Suprapubic skin (tissue), 4 donors: ENCODE results near the gene COL16A1. TPM values are rescaled to one million over a fixed set of nuclear protein-coding genes. Genes with fewer than 3 reads are reported as not detected.

Experiments used
- DNase-seq, 2 donors: peaks; one replicate each; pipeline ENCODE4 v3.0.0-alpha.2; 2019; ENCODE audit warnings: low spot score in 2 of 2
- H3K27ac ChIP-seq: fragments of 200-600 bp; sonication (generic); one replicate; pipeline ENCODE4 v1.5.1; 2019
- H3K27me3 ChIP-seq: fragments of 200-600 bp; sonication (generic); one replicate; pipeline ENCODE4 v1.5.1; 2019
- H3K36me3 ChIP-seq: fragments of 200-600 bp; sonication (generic); one replicate; pipeline ENCODE4 v1.5.1; 2019
- H3K4me1 ChIP-seq: fragments of 200-600 bp; sonication (generic); one replicate; pipeline ENCODE4 v1.5.1; 2019
- H3K4me3 ChIP-seq: fragments of 200-600 bp; sonication (generic); one replicate; pipeline ENCODE4 v1.5.1; 2019; ENCODE audit warnings: mild to moderate bottlenecking
- H3K9me3 ChIP-seq: fragments of 200-600 bp; sonication (generic); one replicate; pipeline ENCODE4 v1.5.1; 2019
- CTCF ChIP-seq, 2 donors: fragments of 200-600 bp in 1 of 2; fragments of 450-650 bp in 1 of 2; sonication (generic) in 1 of 2; IDR thresholded peaks; one replicate each; pipeline ENCODE4 v1.5.1; 2016 to 2019; ENCODE audit warnings: antibody characterized with exemption in 2 of 2, mild to moderate bottlenecking in 1 of 2, moderate library complexity in 1 of 2
- EP300 ChIP-seq: sonication (generic); formaldehyde crosslinking; IDR thresholded peaks from one replicate; pipeline ENCODE4 v1.6.1; 2017; ENCODE audit warnings: antibody characterized with exemption
- POLR2A ChIP-seq, 2 donors: fragments of 450-650 bp; IDR thresholded peaks; one replicate each; pipeline ENCODE4 v1.6.1; 2017; ENCODE audit warnings: antibody characterized with exemption in 2 of 2, mild to moderate bottlenecking in 2 of 2, moderate library complexity in 2 of 2
- POLR2AphosphoS5 ChIP-seq, 3 donors: sonication (generic); formaldehyde crosslinking; IDR thresholded peaks; one replicate each; pipeline ENCODE4 v1.6.1; 2017; ENCODE audit warnings: antibody characterized with exemption in 3 of 3
- WGBS: methylation state at CpG from one replicate; pipeline ENCODE4 v1.1.5; 2018; 5-methylcytosine and 5-hydroxymethylcytosine counted together
- total RNA-seq, 4 donors: library from RNA; depleted of rRNA; stranded (reverse); fragments of >200 nt; gene quantifications; one replicate each; pipeline ENCODE4 v1.1.0, GENCODE V29; 2016

The COL16A1 gene
- total RNA-seq, 4 donors from 2014 or later: 41.6 to 188 (median 93.1) TPM

GRCh38 chr1:31732343-31732742, 28.5 kb upstream of the COL16A1 start:
- no peak overlapping the region for H3K27ac ChIP-seq
- DNase-seq: no peak
- H3K27me3 ChIP-seq: no peaks in the 10 kb centered on the region
- WGBS: 80% methylated on average over 4 of the region's 6 CpGs
- peaks cover 12% of the 10 kb centered on the region for H3K4me1 ChIP-seq
- no peaks in the 10 kb centered on the region for H3K9me3 ChIP-seq
- TF ChIP-seq CTCF (IDR thresholded peaks at IDR 0.05) (no peak), POLR2AphosphoS5 (IDR thresholded peaks at IDR 0.05) (no peak), EP300 (no peak), POLR2A (IDR thresholded peaks at IDR 0.05) (no peak)
- H3K36me3 ChIP-seq: no peaks in the 10 kb centered on the region
- no peak overlapping the region for H3K4me3 ChIP-seq

- 98% methylated on average over 3 of the region's 12 CpGs for WGBS
- Histone ChIP-seq H3K9me3 (no peaks in the 10 kb centered on the region), H3K27me3 (no peaks in the 10 kb centered on the region), H3K27ac (no peak overlapping the region), H3K36me3 (no peaks in the 10 kb centered on the region), H3K4me3 (no peak overlapping the region), H3K4me1 (peaks cover 4% of the 10 kb centered on the region)
- DNase-seq: no peak
- no peak for TF ChIP-seq POLR2AphosphoS5 (IDR thresholded peaks at IDR 0.05)
- no peak for TF ChIP-seq CTCF (IDR thresholded peaks at IDR 0.05)
- no peak for TF ChIP-seq EP300
- no peak for TF ChIP-seq POLR2A (IDR thresholded peaks at IDR 0.05)
Observed at GRCh38 chr1:31731049-31731565, 27.3 kb upstream of the COL16A1 start.

GRCh38 chr1:31730336-31731048, 26.7 kb upstream of the COL16A1 start:
- no peak overlapping the region for H3K27ac ChIP-seq
- no peaks in the 10 kb centered on the region for H3K27me3 ChIP-seq
- WGBS: 90% methylated on average over 9 of the region's 25 CpGs
- no peaks in the 10 kb centered on the region for H3K4me1 ChIP-seq
- H3K4me3 ChIP-seq: no peak overlapping the region
- TF ChIP-seq POLR2A (IDR thresholded peaks at IDR 0.05): no peak
- TF ChIP-seq EP300: no peak
- TF ChIP-seq CTCF (IDR thresholded peaks at IDR 0.05): no peak
- TF ChIP-seq POLR2AphosphoS5 (IDR thresholded peaks at IDR 0.05): no peak
- no peaks in the 10 kb centered on the region for H3K36me3 ChIP-seq
- DNase-seq: no peak
- no peaks in the 10 kb centered on the region for H3K9me3 ChIP-seq

GRCh38 chr1:31727849-31728248, 24.0 kb upstream of the COL16A1 start:
- Histone ChIP-seq H3K4me3 (no peak overlapping the region), H3K27ac (no peak overlapping the region), H3K27me3 (no peaks in the 10 kb centered on the region), H3K36me3 (no peaks in the 10 kb centered on the region), H3K9me3 (no peaks in the 10 kb centered on the region), H3K4me1 (no peaks in the 10 kb centered on the region)
- no peak for DNase-seq
- TF ChIP-seq CTCF (IDR thresholded peaks at IDR 0.05): no peak
- TF ChIP-seq POLR2AphosphoS5 (IDR thresholded peaks at IDR 0.05): no peak
- no peak for TF ChIP-seq EP300
- WGBS: 80% methylated on average over 1 of the region's 19 CpGs

- Histone ChIP-seq H3K9me3 (no peaks in the 10 kb centered on the region), H3K27me3 (no peaks in the 10 kb centered on the region), H3K4me3 (no peak overlapping the region), H3K27ac (no peak overlapping the region), H3K4me1 (no peaks in the 10 kb centered on the region), H3K36me3 (no peaks in the 10 kb centered on the region)
- TF ChIP-seq EP300: no peak
- TF ChIP-seq CTCF (IDR thresholded peaks at IDR 0.05): no peak
- DNase-seq: no peak
- WGBS: 92% methylated on average over 5 of the region's 14 CpGs
Observed at GRCh38 chr1:31727195-31727594, 23.4 kb upstream of the COL16A1 start.
